22Rv1 (cell line): ENCODE results near the gene ATG7.

Experiments used
- ZFX ChIP-seq: fragments of 450-650 bp; IDR thresholded peaks from 2 replicates; pipeline ENCODE4 v1.6.1; 2017; ENCODE audit warnings: antibody characterized with exemption, borderline replicate concordance
- TF ChIP-seq, protein P1 (sequence below): fragments of 450-650 bp; IDR thresholded peaks from 2 replicates; pipeline ENCODE4 v1.5.1; 2017; ENCODE audit warnings: mild to moderate bottlenecking

DNA sequence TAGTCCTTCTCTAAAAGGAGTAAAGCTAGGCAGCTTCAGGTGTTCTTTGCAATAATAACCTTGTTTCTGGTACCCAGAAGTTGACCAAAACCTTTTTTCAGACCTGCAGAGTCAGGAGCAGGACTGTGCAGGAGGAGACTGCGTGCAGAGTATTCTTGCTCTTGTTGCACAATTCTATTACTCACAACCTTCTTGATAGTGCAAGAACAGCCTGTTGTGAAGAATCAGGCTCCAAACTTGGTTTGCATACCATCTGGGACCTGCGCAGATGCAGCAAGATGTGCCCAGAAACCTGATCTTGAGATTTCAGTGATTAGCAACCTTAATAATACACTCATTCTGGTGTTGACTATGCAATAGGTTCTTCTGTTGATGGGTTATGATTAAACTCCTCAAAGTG lies 111.9 kb downstream of the ATG7 start:
- TF ChIP-seq, protein P1, sequence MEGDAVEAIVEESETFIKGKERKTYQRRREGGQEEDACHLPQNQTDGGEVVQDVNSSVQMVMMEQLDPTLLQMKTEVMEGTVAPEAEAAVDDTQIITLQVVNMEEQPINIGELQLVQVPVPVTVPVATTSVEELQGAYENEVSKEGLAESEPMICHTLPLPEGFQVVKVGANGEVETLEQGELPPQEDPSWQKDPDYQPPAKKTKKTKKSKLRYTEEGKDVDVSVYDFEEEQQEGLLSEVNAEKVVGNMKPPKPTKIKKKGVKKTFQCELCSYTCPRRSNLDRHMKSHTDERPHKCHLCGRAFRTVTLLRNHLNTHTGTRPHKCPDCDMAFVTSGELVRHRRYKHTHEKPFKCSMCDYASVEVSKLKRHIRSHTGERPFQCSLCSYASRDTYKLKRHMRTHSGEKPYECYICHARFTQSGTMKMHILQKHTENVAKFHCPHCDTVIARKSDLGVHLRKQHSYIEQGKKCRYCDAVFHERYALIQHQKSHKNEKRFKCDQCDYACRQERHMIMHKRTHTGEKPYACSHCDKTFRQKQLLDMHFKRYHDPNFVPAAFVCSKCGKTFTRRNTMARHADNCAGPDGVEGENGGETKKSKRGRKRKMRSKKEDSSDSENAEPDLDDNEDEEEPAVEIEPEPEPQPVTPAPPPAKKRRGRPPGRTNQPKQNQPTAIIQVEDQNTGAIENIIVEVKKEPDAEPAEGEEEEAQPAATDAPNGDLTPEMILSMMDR: no peak
- no peak for TF ChIP-seq ZFX
